ENCODE measurements around the gene SPON1. TPM values are rescaled to one million over a fixed set of nuclear protein-coding genes. Genes with fewer than 3 reads are reported as not detected.

SPON1 gene
- total and polyA plus RNA-seq, 2 of the 8 experiments (the other 6 are each of a cell fraction or from before 2014, with no cell fraction given), result 1.5 to 5.4 TPM

GRCh38 chr11:14059491-14059890 is 97.0 kb downstream of the SPON1 start (continued):
- TF ChIP-seq, protein P1, sequence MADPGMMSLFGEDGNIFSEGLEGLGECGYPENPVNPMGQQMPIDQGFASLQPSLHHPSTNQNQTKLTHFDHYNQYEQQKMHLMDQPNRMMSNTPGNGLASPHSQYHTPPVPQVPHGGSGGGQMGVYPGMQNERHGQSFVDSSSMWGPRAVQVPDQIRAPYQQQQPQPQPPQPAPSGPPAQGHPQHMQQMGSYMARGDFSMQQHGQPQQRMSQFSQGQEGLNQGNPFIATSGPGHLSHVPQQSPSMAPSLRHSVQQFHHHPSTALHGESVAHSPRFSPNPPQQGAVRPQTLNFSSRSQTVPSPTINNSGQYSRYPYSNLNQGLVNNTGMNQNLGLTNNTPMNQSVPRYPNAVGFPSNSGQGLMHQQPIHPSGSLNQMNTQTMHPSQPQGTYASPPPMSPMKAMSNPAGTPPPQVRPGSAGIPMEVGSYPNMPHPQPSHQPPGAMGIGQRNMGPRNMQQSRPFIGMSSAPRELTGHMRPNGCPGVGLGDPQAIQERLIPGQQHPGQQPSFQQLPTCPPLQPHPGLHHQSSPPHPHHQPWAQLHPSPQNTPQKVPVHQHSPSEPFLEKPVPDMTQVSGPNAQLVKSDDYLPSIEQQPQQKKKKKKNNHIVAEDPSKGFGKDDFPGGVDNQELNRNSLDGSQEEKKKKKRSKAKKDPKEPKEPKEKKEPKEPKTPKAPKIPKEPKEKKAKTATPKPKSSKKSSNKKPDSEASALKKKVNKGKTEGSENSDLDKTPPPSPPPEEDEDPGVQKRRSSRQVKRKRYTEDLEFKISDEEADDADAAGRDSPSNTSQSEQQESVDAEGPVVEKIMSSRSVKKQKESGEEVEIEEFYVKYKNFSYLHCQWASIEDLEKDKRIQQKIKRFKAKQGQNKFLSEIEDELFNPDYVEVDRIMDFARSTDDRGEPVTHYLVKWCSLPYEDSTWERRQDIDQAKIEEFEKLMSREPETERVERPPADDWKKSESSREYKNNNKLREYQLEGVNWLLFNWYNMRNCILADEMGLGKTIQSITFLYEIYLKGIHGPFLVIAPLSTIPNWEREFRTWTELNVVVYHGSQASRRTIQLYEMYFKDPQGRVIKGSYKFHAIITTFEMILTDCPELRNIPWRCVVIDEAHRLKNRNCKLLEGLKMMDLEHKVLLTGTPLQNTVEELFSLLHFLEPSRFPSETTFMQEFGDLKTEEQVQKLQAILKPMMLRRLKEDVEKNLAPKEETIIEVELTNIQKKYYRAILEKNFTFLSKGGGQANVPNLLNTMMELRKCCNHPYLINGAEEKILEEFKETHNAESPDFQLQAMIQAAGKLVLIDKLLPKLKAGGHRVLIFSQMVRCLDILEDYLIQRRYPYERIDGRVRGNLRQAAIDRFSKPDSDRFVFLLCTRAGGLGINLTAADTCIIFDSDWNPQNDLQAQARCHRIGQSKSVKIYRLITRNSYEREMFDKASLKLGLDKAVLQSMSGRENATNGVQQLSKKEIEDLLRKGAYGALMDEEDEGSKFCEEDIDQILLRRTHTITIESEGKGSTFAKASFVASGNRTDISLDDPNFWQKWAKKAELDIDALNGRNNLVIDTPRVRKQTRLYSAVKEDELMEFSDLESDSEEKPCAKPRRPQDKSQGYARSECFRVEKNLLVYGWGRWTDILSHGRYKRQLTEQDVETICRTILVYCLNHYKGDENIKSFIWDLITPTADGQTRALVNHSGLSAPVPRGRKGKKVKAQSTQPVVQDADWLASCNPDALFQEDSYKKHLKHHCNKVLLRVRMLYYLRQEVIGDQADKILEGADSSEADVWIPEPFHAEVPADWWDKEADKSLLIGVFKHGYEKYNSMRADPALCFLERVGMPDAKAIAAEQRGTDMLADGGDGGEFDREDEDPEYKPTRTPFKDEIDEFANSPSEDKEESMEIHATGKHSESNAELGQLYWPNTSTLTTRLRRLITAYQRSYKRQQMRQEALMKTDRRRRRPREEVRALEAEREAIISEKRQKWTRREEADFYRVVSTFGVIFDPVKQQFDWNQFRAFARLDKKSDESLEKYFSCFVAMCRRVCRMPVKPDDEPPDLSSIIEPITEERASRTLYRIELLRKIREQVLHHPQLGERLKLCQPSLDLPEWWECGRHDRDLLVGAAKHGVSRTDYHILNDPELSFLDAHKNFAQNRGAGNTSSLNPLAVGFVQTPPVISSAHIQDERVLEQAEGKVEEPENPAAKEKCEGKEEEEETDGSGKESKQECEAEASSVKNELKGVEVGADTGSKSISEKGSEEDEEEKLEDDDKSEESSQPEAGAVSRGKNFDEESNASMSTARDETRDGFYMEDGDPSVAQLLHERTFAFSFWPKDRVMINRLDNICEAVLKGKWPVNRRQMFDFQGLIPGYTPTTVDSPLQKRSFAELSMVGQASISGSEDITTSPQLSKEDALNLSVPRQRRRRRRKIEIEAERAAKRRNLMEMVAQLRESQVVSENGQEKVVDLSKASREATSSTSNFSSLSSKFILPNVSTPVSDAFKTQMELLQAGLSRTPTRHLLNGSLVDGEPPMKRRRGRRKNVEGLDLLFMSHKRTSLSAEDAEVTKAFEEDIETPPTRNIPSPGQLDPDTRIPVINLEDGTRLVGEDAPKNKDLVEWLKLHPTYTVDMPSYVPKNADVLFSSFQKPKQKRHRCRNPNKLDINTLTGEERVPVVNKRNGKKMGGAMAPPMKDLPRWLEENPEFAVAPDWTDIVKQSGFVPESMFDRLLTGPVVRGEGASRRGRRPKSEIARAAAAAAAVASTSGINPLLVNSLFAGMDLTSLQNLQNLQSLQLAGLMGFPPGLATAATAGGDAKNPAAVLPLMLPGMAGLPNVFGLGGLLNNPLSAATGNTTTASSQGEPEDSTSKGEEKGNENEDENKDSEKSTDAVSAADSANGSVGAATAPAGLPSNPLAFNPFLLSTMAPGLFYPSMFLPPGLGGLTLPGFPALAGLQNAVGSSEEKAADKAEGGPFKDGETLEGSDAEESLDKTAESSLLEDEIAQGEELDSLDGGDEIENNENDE (IDR thresholded peaks at IDR 0.05; ENCODE audit: insufficient replicate concordance, low read length), result no peak
- no peak for TF ChIP-seq BACH1 (IDR thresholded peaks at IDR 0.05; ENCODE audit: low read length)
- TF ChIP-seq RBBP5 (IDR thresholded peaks at IDR 0.05; ENCODE audit: borderline replicate concordance, low read depth, low read length), result no peak
- TF ChIP-seq, protein P2, sequence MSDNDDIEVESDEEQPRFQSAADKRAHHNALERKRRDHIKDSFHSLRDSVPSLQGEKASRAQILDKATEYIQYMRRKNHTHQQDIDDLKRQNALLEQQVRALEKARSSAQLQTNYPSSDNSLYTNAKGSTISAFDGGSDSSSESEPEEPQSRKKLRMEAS (IDR thresholded peaks at IDR 0.05), result no peak
- TF ChIP-seq TEAD4 (IDR thresholded peaks at IDR 0.05; ENCODE audit: low read depth, low read length), result no peak
- no peak for TF ChIP-seq BRCA1 (IDR thresholded peaks at IDR 0.05; ENCODE audit: low read depth, low read length)
- no peak for TF ChIP-seq YY1 (IDR thresholded peaks at IDR 0.05; ENCODE audit: low read depth, low read length)
- TF ChIP-seq SP4 (IDR thresholded peaks at IDR 0.05; ENCODE audit: low read length), result no peak
- TF ChIP-seq GABPA (IDR thresholded peaks at IDR 0.05; ENCODE audit: borderline replicate concordance, insufficient read depth, low read length), result no peak
- TF ChIP-seq, protein P3, sequence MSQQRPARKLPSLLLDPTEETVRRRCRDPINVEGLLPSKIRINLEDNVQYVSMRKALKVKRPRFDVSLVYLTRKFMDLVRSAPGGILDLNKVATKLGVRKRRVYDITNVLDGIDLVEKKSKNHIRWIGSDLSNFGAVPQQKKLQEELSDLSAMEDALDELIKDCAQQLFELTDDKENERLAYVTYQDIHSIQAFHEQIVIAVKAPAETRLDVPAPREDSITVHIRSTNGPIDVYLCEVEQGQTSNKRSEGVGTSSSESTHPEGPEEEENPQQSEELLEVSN (IDR thresholded peaks at IDR 0.05), result no peak
